HG03571 (cell line): ENCODE measurements around the gene TCN2.
"Not testable (repeated sequence)": the region's sequence is repeated elsewhere in the genome, so short reads cannot be mapped to it uniquely, and the experiment has no call there.

ENCODE experiments used
- ATAC-seq: cut with Tn5 transposase; IDR thresholded peaks from one replicate; pipeline ENCODE4 v1.9.1; 2021; ENCODE audit not compliant: unreplicated experiment

The TCN2 gene

GRCh38 chr22:30643055-30643875, 36.3 kb downstream of the TCN2 start:
- no peak for ATAC-seq

DNA sequence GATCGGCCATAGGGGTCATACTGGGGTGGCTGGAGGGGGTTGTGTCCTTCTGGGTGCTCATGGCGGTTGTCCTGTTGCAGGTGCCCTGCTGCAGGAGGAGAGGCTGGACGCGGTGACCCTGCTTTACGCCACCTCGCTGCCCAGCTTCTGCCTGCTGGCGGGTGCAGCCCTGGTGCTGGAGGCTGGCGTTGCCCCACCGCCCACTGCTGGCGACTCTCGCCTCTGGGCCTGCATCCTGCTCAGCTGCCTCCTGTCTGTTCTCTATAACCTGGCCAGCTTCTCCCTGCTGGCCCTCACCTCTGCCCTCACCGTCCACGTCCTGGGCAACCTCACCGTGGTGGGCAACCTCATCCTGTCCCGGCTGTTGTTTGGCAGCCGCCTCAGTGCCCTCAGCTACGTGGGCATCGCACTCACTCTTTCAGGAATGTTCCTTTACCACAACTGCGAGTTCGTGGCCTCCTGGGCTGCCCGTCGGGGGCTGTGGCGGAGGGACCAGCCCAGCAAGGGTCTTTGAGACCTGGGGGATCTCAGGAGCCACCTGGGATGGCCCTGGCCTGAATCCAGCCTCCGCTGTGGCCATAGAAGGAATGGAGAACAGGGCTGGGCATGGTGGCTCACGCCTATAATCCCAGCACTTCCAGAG, 39.7 kb downstream of the TCN2 start:
- no peak for ATAC-seq

DNA sequence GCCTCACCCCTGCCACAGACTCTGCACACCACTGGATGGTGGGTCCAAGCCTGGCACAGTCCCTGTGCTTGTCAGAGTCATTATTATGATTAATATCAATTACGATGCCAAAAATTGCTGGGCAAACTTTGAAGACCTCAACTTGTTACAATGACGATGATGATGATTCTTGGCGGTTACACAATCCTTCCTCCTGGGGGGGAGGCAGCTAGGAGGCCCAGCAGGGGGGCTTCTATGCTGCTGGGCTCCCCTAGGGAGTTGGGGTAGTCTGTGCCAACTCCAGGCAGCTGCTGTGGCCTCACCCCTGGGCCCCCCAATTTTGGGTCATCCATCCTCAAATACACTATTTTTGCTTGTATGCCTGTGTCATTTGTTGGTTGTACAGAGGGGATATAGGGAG, 40.6 kb downstream of the TCN2 start:
- ATAC-seq = no peak

- ATAC-seq = no peak
Observed at GRCh38 chr22:30648825-30649224, 41.9 kb downstream of the TCN2 start.

DNA sequence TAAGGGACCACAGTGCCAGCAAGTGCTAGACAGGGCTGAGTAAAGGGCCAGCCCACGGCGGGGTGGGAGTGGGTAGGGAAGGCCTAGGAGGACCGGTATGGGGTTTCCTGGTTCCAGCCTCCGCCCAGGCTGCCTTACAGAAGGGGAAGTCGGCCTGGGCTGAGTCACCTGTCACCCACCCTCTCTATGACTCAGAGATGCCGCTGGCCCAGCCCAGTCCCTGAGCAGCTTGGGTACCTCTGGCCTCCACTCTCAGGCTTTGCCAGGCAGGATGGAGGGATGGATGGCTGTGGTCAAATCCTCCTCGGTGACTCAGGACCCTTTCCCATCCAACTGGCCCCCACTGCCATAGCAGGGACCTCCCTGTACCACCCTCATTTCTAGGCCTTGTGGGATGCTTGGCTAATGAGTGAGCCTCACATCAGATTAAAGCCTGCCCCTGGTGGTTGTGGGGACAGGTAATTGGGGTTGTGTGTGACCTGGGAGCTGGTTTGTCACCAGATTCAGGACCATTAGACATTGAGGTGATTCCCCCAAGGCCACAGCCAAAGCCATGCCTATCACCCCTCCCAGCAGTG, 42.5 kb downstream of the TCN2 start:
- no peak for ATAC-seq

- ATAC-seq = no peak
Observed at GRCh38 chr22:30650508-30651116, 43.6 kb downstream of the TCN2 start.

DNA sequence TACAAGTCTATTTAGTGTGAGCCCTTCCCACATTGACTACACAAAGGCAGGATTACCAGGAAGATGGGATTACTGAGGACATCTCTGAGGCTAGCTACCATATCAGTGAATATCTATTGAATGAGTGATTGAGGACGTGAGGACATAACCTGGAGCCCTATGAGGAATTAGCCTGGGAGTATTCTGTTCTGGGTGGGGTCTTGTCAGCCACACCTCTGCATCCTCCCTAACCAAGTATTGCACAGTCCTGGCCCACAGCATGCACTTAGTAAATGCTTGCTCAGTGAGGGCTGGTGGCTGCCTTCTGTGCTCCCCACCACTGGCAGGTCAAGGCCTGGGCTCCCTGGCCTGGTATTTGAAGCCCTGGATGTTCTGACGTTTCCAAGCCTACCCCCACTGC, 45.9 kb downstream of the TCN2 start:
- ATAC-seq = no peak

DNA sequence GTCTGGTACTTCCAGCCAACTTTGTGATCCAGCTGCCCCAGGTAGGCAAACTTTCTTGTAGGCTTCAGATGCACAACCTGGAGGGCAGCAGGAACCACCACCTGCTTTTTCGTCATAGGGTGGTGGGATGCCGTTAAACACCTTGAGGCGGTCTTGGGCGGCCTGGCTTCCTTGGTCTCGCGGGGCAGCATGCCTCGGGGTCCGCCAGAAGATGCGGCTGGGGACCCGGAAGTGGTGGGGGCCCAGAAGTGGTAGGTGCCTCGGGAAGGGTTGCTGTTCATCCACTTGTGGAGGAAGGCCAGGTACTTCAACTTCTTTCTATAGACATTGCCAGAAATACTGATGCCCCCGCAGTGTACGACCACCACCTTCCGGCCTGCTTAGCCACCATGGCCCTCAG, 47.4 kb downstream of the TCN2 start:
- ATAC-seq = no peak

- ATAC-seq = no peak
Observed at GRCh38 chr22:30655532-30655931, 48.6 kb downstream of the TCN2 start.

DNA sequence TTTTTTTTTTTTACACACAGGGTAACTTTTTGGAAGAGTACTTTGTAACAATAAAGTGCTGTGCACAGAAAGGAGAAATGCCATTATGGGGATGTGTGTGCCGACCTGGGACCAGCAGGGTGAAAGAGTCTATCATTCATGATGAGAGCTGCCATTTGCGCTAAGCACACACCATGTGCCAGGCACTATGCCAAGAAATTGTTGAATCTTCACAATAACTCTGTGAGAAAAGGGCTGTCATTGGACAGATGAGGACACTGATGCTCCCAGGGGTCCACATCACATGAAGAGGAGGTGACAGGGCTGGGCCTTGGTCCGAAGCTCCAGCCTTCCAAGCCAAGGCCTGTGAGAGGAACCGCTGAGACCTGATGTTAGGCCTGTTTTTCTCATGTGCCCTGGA, 55.1 kb downstream of the TCN2 start:
- ATAC-seq = no peak

GRCh38 chr22:30664798-30665197, 57.8 kb downstream of the TCN2 start:
- ATAC-seq = no peak

- ATAC-seq = no peak
Observed at GRCh38 chr22:30665266-30665665, 58.3 kb downstream of the TCN2 start.

GRCh38 chr22:30665786-30666185, 58.8 kb downstream of the TCN2 start:
- no peak for ATAC-seq

DNA sequence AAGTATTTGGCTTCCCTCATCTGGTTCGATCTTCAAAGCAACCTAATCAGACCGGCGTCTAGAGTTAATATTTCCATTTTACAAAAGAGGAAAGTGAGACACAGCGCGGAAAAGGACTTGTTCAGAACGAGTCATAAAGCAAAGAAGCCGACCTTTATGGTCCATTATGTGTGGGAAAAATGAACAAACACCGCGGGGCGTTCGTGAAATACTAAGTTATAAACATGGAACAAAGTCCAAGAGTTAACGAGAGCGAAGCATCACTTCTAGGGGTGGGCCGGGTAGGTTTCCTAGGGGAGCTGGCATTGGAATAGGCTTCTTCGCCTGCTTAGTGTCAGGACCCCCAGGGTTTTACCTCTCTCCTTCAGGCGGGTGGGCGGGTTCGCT, 60.1 kb downstream of the TCN2 start:
- ATAC-seq = no peak

DNA sequence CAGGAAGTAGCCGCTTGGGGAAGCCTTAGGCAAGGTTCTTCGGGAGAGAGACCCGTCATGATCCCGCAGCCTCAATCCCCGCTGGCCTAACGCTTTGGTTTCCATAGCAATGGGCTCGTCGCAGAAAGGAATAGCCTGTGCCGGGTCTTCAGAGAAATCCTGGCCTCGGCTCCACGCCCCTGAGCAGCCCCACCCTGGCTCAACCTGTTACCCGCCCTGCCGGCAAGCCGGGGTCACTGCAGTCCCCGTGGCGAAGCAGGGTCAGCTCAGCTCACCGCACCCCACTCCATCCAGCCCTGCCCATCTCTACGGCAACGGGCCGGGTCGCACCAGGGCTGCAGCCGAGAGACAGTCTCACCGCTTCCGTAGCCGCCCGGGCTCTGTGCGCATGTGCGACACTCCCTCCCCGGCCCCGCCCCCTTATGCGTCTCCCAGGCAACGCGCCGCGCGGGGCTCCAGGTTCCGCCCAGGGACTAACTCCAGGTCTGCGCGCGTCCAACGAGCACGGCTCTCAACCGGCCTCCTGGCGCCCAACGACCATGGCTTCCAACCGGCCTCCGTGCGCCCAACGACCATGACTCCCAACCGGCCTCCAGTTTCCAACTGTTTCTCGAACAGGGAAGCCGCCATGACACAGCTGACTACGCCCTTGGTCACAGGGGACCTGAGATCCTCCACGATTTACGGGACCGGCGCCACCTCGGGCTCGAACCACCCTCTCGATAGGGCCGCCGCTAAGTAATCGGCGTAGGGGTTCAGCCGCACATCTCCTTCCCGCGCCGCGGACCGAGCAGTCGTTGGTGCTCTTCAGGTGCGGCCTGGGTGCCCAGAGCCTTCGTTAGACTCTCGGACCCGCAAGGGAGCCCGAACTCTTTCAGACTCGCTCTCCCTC, 60.8 kb downstream of the TCN2 start, which contains the start of gene DUSP18:
DUSP18 (minus strand) TSS at position 382 of the 892 bp plus-strand sequence. CDS start 3,872 bp downstream, outside the sequence.
- peak; percentile 87 for ATAC-seq

- no peak for ATAC-seq
Observed at GRCh38 chr22:30668386-30668710, 61.4 kb downstream of the TCN2 start.

GRCh38 chr22:30671071-30671470, 64.1 kb downstream of the TCN2 start:
- ATAC-seq = no peak

- ATAC-seq = no peak
Observed at GRCh38 chr22:30673136-30673535, 66.2 kb downstream of the TCN2 start.

- no peak for ATAC-seq
Observed at GRCh38 chr22:30674482-30674881, 67.5 kb downstream of the TCN2 start.

GRCh38 chr22:30675436-30675835, 68.5 kb downstream of the TCN2 start:
- ATAC-seq = no peak

GRCh38 chr22:30676565-30676964, 69.6 kb downstream of the TCN2 start:
- not testable (repeated sequence) for ATAC-seq
